HG03135 (cell line): ENCODE data around the gene CHIC2.
"Not testable (repeated sequence)": the region's sequence is repeated elsewhere in the genome, so short reads cannot be mapped to it uniquely, and the experiment has no call there.

ENCODE experiments used
- ATAC-seq: cut with Tn5 transposase; IDR thresholded peaks from one replicate; pipeline ENCODE4 v1.9.1; 2021; ENCODE audit warnings: mild to moderate bottlenecking, moderate library complexity; ENCODE audit not compliant: unreplicated experiment

Gene CHIC2

DNA sequence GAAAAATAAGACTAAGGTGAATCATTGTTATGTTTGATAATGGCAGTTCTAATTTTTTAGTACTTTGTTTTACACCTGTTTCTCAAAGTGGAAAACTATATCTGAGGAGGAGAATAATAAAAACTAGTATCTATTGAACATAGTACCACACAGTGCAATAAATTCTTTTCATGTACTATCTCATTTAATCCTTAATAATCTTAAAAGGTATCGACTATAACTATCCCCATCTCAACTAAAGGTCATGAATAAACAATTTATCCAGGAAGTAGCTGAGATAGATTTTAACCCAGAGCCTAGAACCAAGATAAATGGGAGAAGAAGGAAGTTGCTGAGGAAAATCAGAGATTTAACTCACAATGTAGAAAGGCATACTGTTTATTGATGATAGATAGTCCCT, 2.5 kb downstream of the CHIC2 start:
- ATAC-seq, result no peak

DNA sequence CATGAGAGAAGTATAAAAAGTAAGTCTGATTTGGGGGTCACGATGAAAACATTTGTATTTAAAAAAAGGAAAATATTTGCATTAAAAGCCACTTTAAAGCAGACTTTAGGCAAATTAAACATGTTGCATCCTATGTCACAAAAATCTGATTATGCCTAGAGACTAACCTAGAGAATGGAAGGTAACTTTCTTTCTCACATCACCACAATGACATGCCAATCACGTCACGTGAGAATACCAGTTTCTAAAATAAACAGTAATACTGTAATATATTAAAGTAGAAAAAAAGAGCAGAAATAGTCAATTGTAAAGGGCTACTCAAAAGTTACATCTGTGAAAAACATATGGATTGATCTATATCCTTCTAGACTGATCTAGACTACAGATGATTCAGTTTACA, 3.3 kb downstream of the CHIC2 start:
- ATAC-seq, result no peak

DNA sequence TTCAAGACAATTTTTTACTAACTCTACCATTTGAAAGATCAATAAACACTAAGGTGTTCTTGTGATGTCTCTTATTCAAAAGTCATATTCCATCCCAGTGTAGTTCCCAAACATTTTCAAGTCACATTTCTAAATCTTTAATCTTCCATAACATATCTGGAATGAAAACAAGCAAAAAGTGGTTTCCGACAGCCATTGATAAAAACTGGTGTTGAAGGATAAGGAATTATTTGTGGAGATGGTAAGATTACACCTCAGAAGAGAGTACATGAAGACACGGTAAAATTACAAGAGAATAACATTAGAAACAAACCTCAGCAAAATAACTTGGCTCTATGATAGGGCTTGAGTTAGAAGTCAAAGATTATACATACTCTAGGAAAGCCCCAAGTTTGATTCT, 4.3 kb downstream of the CHIC2 start:
- no peak for ATAC-seq

DNA sequence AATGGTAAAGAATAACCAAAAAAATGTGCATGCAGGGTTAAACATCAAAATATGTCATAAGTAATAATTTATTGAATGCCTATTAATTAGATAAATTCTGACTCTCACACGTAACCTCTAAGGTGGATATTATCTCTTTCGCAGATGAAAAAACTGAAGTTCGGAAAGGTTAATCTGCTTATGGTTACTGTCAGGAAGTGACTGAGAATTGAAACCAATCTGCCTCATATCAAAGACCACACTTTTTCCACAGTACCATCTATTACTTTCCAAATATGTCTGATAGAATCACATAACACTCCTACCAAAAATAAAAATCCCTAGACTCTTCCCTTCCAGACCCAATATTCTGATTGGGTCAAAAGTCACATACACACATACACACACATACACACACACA, 6.2 kb downstream of the CHIC2 start:
- ATAC-seq, result no peak

GRCh38 chr4:54056360-54056759, 8.0 kb downstream of the CHIC2 start:
- ATAC-seq, result no peak

- ATAC-seq, result no peak
These were observed 8.9 kb downstream of the CHIC2 start for GRCh38 chr4:54055494-54055893.

DNA sequence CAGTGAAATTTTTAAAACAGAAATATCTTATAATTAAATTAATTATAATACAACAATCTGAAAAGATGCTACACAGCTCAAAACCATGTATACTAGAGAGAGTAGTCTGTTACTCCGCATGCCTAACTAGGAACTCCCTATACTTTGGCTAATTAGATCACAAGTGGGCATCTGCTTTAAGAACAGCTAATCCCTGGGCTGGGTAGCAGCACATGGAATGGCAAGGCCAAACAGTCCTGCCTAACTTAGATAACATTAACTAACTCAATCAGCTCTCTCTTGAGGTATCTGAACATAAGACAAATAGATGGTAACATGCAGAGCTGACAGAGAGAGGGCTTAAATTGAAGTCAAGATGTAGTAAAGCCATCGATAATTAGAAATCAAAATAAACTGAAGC, 9.9 kb downstream of the CHIC2 start:
- ATAC-seq, result no peak

GRCh38 chr4:54053322-54053721, 11.1 kb downstream of the CHIC2 start:
- not testable (repeated sequence) for ATAC-seq

- ATAC-seq, result no peak
These were observed 14.0 kb downstream of the CHIC2 start for GRCh38 chr4:54050214-54050904.

DNA sequence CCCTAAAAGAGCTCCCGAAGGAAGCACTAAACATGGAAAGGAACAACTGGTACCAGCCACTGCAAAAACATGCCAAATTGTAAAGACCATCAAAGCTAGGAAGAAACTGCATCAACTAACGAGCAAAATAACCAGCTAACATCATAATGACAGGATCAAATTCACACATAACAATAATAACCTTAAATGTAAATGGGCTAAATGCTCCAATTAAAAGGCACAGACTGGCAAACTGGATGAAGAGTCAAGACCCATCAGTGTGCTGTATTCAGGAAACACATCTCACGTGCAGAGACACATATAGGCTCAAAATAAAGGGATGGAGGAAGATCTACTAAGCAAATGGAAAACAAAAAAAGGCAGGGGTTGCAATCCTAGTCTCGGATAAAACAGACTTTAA, 20.8 kb downstream of the CHIC2 start:
- not testable (repeated sequence) for ATAC-seq

GRCh38 chr4:54041933-54042332, 22.5 kb downstream of the CHIC2 start:
- no peak for ATAC-seq

DNA sequence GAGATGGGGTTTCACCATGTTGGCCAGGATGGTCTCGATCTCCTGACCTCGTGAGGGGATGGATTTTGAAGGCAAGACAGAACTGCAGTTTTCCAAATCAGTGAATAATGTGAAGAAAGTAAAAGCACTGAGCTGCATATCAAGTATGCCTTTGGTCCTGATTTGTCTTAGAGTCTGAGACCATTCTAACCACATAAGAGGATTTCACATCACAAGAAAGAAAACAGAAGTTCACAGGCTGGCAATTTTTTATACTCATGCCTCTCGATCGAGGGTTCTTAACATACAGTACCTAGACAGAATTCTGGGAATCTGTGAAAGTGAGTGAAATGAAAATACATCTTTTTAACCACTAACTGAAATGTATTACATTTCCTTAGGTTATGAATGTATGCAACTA, 23.3 kb downstream of the CHIC2 start:
- ATAC-seq, result no peak

- no peak for ATAC-seq
These were observed 26.3 kb downstream of the CHIC2 start for GRCh38 chr4:54038056-54038455.

GRCh38 chr4:54036184-54036583, 28.2 kb downstream of the CHIC2 start:
- ATAC-seq, result no peak

DNA sequence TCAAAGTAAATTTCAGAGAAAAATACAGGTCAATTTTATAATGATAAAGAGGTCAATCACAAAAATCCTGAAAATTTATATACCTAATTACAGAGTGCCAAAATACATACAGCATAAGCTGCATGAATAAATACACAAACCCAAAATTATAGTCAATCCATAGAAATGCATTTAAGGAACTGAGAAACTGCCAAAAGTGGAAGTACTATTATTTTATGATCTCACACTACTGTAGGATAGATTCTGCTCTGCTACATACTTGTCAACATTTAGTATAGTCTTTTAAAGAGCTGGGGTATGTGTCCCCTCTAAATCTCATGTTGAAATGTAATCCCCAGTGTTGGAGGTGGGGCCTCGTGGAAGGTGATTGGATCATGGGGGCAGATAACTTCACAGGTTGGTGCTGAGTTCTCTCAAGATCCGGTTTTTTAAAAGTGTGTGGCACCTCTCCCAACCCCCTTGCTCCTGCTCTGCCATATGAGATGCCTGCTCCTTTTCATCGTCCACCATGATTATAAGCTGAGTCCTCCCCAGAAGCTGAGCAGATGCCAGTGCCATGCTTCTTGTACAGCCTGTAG, 31.8 kb downstream of the CHIC2 start:
- no peak for ATAC-seq

GRCh38 chr4:54027311-54027710, 37.1 kb downstream of the CHIC2 start:
- no peak for ATAC-seq

- ATAC-seq, result no peak
These were observed 38.8 kb downstream of the CHIC2 start for GRCh38 chr4:54025582-54025981.

DNA sequence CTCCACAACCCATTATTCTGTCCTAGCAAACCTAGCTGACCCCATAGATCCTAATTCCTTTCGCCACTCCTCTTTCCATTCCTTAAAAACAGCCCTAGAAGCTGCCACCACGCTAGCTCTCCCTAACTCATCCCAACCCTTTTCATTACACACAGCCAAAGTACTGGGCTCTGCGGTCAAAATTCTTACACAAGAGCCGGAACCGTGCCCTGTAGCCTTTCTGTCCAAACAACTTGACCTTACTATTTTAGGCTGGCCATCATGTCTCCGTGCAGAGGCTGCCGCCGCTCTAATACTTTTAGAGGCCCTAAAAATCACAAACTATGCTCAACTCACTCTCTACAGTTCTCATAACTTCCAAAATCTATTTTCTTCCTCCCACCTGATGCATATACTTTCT, 41.4 kb downstream of the CHIC2 start:
- ATAC-seq, result not testable (repeated sequence)

DNA sequence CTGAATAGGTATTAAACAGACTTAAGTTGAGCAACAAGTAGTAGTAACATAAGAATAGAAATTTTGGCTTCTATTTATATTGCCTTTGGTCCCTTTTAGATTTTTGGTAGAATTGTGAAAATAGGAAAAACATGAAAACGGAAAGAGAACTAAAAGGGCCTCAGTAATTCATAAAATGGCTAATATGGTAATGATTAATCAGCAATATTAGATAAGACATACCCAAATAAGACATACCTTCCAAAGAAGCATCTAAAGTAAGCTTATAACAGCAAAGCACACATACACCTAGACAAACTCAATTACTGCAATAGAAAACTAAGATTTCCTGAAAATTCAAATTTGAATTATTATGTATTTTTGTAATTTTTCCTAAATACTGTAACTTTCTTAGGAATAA, 46.4 kb downstream of the CHIC2 start:
- ATAC-seq, result no peak

DNA sequence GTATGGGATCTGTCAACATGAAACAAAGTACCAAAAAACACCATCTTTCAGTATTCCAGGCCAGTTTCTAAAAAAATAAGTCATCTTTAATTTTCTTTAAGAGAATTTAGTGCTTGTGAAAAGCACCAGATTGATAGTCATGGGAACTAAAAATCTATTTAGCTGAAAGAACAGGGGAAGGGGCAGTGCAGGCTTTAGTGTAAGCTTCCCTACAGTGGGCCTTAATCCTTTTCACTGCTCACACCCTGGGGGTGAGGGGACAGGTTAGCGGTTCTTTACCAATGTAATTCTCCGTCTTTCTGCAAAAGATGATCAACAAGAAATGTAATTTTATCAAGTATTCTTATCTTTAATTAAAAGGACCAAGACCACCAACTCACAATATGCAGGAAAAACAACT, 47.1 kb downstream of the CHIC2 start:
- no peak for ATAC-seq

DNA sequence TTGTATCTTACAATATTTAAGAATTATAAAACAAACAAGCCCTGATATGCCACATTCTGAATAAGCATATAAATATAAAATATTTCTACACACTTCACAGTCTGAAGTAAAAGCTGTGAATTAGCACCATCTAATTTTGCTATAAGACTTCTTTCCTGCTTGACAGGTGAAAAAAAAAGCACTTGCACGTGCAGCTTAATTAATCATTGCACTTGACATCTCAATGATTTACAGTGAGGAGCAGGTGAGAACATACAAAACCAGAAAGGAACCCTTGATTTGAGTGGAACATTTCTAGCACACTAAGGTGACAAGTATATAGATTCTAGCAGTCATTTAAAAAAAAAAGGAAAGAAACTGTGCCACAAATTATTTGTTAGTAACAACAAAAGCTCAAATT, 47.9 kb downstream of the CHIC2 start:
- no peak for ATAC-seq

DNA sequence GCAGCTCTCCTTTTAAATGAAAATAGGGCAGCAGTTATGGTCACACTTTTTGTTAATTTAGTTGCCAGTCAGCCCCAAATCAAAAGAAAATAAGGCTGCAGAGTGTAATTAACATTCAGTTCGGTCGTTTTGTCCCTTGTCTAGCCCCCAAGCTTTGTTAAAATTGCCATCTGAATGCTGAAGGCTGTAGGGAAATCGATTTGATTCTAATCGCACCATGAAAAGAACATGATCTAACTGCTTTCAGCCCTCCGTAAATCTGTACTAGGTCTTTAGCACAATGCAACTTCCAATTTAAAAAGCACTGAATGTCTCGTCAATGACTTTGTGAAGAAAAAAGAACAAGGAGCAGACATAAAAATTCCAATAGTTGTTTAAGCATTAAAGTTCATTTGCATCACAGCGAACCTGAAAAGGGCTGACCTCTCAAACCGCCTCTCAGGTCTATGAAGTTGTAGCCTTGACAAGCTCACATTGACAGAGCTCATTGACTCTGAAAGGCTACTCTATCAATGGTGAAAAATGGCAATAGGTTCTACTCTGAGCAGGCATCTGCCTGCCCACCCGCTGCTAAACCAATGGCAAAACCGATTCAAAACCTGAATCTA, 48.9 kb downstream of the CHIC2 start:
- ATAC-seq, result no peak
